ENCODE results near the gene ALDH1B1.

ALDH1B1 gene

DNA sequence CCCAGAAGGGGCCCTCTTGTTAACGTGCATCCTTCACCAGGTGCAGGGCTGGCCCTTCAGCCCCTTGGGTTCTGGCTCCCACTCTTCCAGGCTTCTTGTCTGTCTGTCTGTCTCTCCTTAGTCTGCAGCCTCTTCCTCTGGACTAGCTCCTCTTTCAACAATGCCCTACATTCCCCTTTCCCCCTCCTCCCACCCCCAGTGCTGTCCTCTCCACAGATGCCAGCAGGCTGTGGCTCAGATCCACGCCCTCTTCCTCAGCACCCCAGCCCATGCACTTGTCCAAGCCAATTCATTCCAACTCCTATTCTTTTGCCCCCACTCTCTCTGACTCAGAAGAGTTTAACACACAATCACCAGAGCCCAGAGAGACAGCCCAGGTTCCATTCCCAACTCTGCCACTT lies 45.2 kb upstream of the ALDH1B1 start:
- no peak overlapping the region for H3K4me3 ChIP-seq (ENCODE audit: low read depth, low read length)
- no peak for TF ChIP-seq CTCF (IDR thresholded peaks at IDR 0.05; ENCODE audit: borderline replicate concordance, insufficient read depth, low read depth, low read length)

GRCh38 chr9:38347946-38348345 lies 44.6 kb upstream of the ALDH1B1 start:
- no peak for TF ChIP-seq CTCF (IDR thresholded peaks at IDR 0.05; ENCODE audit: borderline replicate concordance, insufficient read depth, low read depth, low read length)
- H3K4me3 ChIP-seq (ENCODE audit: low read depth, low read length) = no peak overlapping the region

DNA sequence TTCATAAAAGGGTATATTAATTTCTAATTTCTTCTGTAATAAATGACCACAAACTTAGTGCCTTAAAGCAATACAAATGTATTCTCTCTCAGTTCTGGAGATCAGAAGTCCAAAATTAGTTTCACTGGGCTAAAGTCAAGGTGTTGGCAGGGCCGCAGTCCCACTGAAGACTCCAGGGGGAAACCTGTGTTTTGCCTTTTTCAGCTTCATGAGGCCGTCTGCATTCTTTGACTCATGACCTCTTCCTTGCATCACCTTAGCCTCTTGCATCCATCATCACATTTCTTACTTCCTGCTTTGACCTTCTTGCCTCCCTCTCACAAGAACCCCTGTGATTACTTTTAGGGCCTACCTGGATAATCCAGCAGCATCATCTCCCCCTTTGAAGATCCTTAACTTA lies 42.0 kb upstream of the ALDH1B1 start:
- TF ChIP-seq CTCF (IDR thresholded peaks at IDR 0.05; ENCODE audit: borderline replicate concordance, insufficient read depth, low read depth, low read length) = no peak
- H3K4me3 ChIP-seq (ENCODE audit: low read depth, low read length) = no peak overlapping the region

GRCh38 chr9:38352530-38353328 lies 39.8 kb upstream of the ALDH1B1 start:
- no peak overlapping the region for H3K4me3 ChIP-seq (ENCODE audit: low read depth, low read length)
- TF ChIP-seq CTCF (IDR thresholded peaks at IDR 0.05; ENCODE audit: borderline replicate concordance, insufficient read depth, low read depth, low read length) = no peak

DNA sequence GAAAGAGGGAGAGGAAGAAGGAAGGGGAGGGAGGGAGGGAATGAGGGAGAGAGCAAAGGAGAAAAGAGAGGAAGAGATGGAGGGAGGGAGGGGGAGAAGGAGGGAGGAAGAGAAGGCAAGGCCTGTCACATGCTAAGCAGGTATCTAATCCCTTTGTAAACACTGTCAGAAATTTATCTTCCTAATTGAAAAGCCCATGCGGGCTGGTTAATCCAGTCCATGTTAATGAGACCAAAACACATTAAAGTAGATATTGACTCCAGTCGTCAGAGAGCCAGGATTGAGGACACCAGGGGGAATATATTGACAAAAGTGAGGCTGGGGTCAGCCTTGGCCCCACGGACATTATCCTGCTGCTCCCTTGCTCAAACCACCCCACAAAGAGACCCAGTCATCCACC lies 37.4 kb upstream of the ALDH1B1 start:
- TF ChIP-seq CTCF (IDR thresholded peaks at IDR 0.05; ENCODE audit: borderline replicate concordance, insufficient read depth, low read depth, low read length) = no peak
- H3K4me3 ChIP-seq (ENCODE audit: low read depth, low read length) = no peak overlapping the region

DNA sequence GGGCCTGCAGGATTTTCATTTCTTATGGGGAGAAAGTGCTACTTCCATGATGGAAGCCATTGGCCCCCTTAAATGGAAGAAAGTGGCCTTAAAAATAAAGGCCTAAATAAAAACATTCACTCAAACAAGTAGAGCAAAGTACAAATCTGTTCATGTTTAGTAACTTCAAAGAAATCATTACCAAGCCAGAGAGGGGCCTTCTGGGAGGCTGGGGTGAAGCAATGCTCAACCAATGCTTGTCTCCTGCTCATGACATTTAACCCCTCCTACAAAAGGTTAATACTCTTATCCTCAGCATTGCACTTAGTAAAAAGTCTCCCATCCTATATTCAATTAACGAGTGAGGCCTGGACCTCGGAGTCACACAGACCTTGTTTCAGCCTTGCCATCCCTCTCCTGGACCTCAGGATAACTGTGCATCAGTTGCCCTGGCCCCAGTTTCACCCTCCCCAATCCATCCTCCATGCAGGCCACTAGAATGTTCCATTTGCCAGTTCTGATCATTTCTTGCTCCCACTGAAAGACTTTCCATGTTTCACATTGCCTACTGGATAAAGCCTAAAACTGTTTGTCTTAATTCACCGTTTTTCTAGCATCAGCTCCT lies 36.9 kb upstream of the ALDH1B1 start:
- no peak overlapping the region for H3K4me3 ChIP-seq (ENCODE audit: low read depth, low read length)
- TF ChIP-seq CTCF (IDR thresholded peaks at IDR 0.05; ENCODE audit: borderline replicate concordance, insufficient read depth, low read depth, low read length) = no peak

GRCh38 chr9:38356851-38357250 lies 35.7 kb upstream of the ALDH1B1 start:
- no peak for TF ChIP-seq CTCF (IDR thresholded peaks at IDR 0.05; ENCODE audit: borderline replicate concordance, insufficient read depth, low read depth, low read length)
- H3K4me3 ChIP-seq (ENCODE audit: low read depth, low read length) = no peak overlapping the region
